K562 (cell line): ENCODE data around the gene LINGO3. TPM values are rescaled to one million over a fixed set of nuclear protein-coding genes. Genes with fewer than 3 reads are reported as not detected.
A peak's percentile ranks its signal among the peaks of the same experiment; 100 is the strongest.

Experiments
- CHD1 ChIP-seq: fragments of 200-600 bp; sonication (generic); IDR thresholded peaks from one replicate; pipeline ENCODE4 v1.6.1; 2012; ENCODE audit warnings: mild to moderate bottlenecking, moderate library complexity, low read length, inconsistent platforms
- PTTG1 ChIP-seq: fragments of 450-650 bp; IDR thresholded peaks from 2 replicates; pipeline ENCODE4 v1.6.1; 2016; ENCODE audit warnings: low read depth, mild to moderate bottlenecking, missing genetic modification characterization, missing compliant biosample characterization
- SLC30A9 ChIP-seq: fragments of 250-450 bp; sonication (Bioruptor Pico); IDR thresholded peaks from 2 replicates; pipeline ENCODE4 v1.8.0; 2022; ENCODE audit warnings: mild to moderate bottlenecking, moderate library complexity
- SOX6 ChIP-seq: fragments of 450-650 bp; IDR thresholded peaks from 2 replicates; pipeline ENCODE4 v1.6.1; 2014; ENCODE audit warnings: mild to moderate bottlenecking
- SPI1 ChIP-seq: IDR thresholded peaks from 2 replicates; pipeline ENCODE4 v1.6.1; 2011; ENCODE audit warnings: low read depth, low read length, control low read depth, borderline replicate concordance
- SREBF2 ChIP-seq: sonication (generic); formaldehyde crosslinking; IDR thresholded peaks from 2 replicates; pipeline ENCODE4 v1.4.0; 2020; ENCODE audit warnings: mild to moderate bottlenecking, missing genetic modification reagents
- ZNF274 ChIP-seq: IDR thresholded peaks from 2 replicates; pipeline ENCODE4 v1.6.1; 2011; ENCODE audit warnings: low read depth, mild to moderate bottlenecking, low read length, moderate library complexity, borderline replicate concordance
- ZNF41 ChIP-seq: fragments of 250-450 bp; sonication (Bioruptor Pico); conservative IDR thresholded peaks from 2 replicates; pipeline ENCODE4 v1.4.0; 2020; ENCODE audit warnings: mild to moderate bottlenecking
- ZNF445 ChIP-seq: fragments of 250-450 bp; sonication (Bioruptor Pico); IDR thresholded peaks from 2 replicates; pipeline ENCODE4 v1.4.0; 2020; ENCODE audit warnings: low read depth, mild to moderate bottlenecking, moderate library complexity
- ZNF695 ChIP-seq: fragments of 450-650 bp; formaldehyde crosslinking; IDR thresholded peaks from 2 replicates; pipeline ENCODE4 v1.4.0; 2020; ENCODE audit warnings: mild to moderate bottlenecking, moderate library complexity
- ZNF766 ChIP-seq: fragments of 200-800 bp; sonication (Bioruptor generic); conservative IDR thresholded peaks from 2 replicates; pipeline ENCODE4 v1.6.1; 2016; ENCODE audit warnings: missing genetic modification characterization, missing compliant biosample characterization
- polyA plus RNA-seq, 8 experiments: library from polyadenylated mRNA; depleted of rRNA in 4 of 8; stranded (reverse) in 5 of 8; unstranded in 3 of 8; fragments of >200 nt; fragmentation: Nextera tagmentation in 2 of 8; fragmentation: Illumina TruSeq in 1 of 8; extraction: Ambion mirVana in 2 of 8; extraction: Trizol in 1 of 8; gene quantifications; 2 replicates each; pipeline versions ENCODE4 v1.2.1 to v1.2.3, GENCODE V29; 2011 to 2014; ENCODE audit warnings: inconsistent platforms in 1 of 8, missing spikeins in 1 of 8
- total RNA-seq, 7 experiments: library from RNA; depleted of rRNA in 6 of 7; stranded (reverse); fragments of >200 nt in 6 of 7; fragmentation: Illumina TruSeq in 2 of 7; extraction: Trizol in 2 of 7; gene quantifications; 2 replicates each; pipeline versions ENCODE4 v1.2.1 to v1.2.3, GENCODE V29; 2011 to 2021; ENCODE audit warnings: low replicate concordance in 1 of 7
- TF ChIP-seq, protein P1 (sequence below), 3 experiments: fragments of 200-800 bp in 1 of 3; sonication (Bioruptor generic) in 1 of 3; sonication (generic) in 1 of 3; formaldehyde crosslinking in 1 of 3; IDR thresholded peaks; 2 replicates each; pipeline versions ENCODE4 v1.6.1 to v1.8.0; 2016 to 2022; ENCODE audit warnings: mild to moderate bottlenecking in 2 of 3, missing compliant biosample characterization in 2 of 3, missing genetic modification characterization in 2 of 3, missing genetic modification reagents in 1 of 3
- TF ChIP-seq, protein P2 (sequence below): fragments of 450-650 bp; IDR thresholded peaks from 2 replicates; pipeline ENCODE4 v1.7.0; 2016; ENCODE audit warnings: borderline replicate concordance
- TF ChIP-seq, protein P3 (sequence below): sonication (generic); formaldehyde crosslinking; IDR thresholded peaks from 2 replicates; pipeline ENCODE4 v1.9.0; 2022; ENCODE audit warnings: mild to moderate bottlenecking, missing genetic modification reagents
- TF ChIP-seq, protein P4 (sequence below): fragments of 150-350 bp; IDR thresholded peaks from 2 replicates; pipeline ENCODE4 v1.6.1; 2014; ENCODE audit warnings: low read depth, mild to moderate bottlenecking, low read length, borderline replicate concordance
- TF ChIP-seq, protein P5 (sequence below): fragments of 250-450 bp; sonication (Bioruptor Pico); IDR thresholded peaks from 2 replicates; pipeline ENCODE4 v1.6.1; 2021; ENCODE audit warnings: mild to moderate bottlenecking
- TF ChIP-seq, protein P6 (sequence below), 2 experiments: fragments of 450-650 bp in 1 of 2; sonication (generic) in 1 of 2; formaldehyde crosslinking in 1 of 2; IDR thresholded peaks in 1 of 2; conservative IDR thresholded peaks in 1 of 2; 2 replicates each; pipeline versions ENCODE4 v1.6.1 to v1.8.1; 2016 to 2023; ENCODE audit warnings: mild to moderate bottlenecking in 2 of 2, moderate library complexity in 2 of 2, inconsistent platforms in 1 of 2, missing genetic modification reagents in 1 of 2

LINGO3 gene
- total and polyA plus RNA-seq, 9 of the 15 experiments (the other 6 are each of a cell fraction or from before 2014, with no cell fraction given): 0.03 to 0.05 (median 0.03) TPM; not detected in 6

DNA sequence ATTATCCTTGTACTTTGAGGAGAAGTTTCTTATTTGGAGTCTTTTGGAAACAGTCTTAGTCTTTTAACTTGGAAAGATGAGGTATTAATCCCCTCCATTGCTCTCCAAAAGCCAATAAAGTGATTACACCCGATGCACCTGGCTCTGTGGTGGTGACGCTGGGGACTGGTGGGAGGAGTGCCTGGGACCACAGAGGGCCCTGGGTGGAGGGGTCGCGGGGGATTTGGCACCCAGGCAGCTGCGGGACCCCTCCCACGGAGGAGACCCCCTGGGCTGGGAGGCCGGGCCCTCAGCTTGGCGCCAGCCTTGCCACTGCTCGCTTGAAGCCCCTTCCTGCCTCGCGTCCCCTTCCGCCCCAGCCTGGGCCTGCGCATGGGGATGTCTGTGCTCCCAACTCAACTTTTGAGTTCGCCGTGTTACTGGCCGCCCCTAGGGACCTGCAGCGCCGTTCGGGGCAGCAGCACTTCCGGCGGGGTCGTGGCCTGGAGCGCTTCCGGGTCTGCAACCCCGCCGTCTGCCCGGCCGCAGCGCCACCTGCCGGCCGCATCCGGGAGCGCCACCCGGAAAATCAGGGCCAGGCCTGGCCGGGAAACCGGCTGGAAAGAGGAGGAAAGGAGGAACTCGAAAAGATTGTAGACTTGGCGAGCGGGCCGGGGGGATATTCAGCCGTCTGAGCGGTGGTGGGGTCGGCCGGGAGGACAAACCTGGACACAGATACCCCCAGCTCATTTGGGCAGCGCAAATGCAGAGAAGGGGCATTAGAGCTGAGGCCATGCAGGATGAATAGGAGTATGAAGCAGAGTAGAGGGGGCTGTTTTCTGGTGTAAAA, 34.4 kb downstream of the LINGO3 start (continued):
- no peak for TF ChIP-seq PTTG1 (tag)
- no peak for TF ChIP-seq CHD1
- TF ChIP-seq ZNF766 (CRISPR knock-in tag): 0 out of 2 replicates have a peak, but pooled peaks have one; percentile 43
- TF ChIP-seq SPI1: peak; percentile 34; the same call in 1 of the 2 replicates
- no peak for TF ChIP-seq SREBF2 (CRISPR knock-in tag)
- TF ChIP-seq ZNF41 (CRISPR knock-in tag): no peak
- TF ChIP-seq, protein P1, sequence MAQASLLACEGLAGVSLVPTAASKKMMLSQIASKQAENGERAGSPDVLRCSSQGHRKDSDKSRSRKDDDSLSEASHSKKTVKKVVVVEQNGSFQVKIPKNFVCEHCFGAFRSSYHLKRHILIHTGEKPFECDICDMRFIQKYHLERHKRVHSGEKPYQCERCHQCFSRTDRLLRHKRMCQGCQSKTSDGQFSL (CRISPR knock-in tag; IDR thresholded peaks at IDR 0.05): no peak
- TF ChIP-seq, protein P1 (tag; IDR thresholded peaks at IDR 0.05): no peak
- TF ChIP-seq, protein P2, sequence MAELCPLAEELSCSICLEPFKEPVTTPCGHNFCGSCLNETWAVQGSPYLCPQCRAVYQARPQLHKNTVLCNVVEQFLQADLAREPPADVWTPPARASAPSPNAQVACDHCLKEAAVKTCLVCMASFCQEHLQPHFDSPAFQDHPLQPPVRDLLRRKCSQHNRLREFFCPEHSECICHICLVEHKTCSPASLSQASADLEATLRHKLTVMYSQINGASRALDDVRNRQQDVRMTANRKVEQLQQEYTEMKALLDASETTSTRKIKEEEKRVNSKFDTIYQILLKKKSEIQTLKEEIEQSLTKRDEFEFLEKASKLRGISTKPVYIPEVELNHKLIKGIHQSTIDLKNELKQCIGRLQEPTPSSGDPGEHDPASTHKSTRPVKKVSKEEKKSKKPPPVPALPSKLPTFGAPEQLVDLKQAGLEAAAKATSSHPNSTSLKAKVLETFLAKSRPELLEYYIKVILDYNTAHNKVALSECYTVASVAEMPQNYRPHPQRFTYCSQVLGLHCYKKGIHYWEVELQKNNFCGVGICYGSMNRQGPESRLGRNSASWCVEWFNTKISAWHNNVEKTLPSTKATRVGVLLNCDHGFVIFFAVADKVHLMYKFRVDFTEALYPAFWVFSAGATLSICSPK: no peak
- no peak for TF ChIP-seq ZNF695 (CRISPR knock-in tag)
- peak; percentile 58 for TF ChIP-seq SOX6
- TF ChIP-seq, protein P3, sequence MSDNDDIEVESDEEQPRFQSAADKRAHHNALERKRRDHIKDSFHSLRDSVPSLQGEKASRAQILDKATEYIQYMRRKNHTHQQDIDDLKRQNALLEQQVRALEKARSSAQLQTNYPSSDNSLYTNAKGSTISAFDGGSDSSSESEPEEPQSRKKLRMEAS: peak; percentile 76
- TF ChIP-seq, protein P4, sequence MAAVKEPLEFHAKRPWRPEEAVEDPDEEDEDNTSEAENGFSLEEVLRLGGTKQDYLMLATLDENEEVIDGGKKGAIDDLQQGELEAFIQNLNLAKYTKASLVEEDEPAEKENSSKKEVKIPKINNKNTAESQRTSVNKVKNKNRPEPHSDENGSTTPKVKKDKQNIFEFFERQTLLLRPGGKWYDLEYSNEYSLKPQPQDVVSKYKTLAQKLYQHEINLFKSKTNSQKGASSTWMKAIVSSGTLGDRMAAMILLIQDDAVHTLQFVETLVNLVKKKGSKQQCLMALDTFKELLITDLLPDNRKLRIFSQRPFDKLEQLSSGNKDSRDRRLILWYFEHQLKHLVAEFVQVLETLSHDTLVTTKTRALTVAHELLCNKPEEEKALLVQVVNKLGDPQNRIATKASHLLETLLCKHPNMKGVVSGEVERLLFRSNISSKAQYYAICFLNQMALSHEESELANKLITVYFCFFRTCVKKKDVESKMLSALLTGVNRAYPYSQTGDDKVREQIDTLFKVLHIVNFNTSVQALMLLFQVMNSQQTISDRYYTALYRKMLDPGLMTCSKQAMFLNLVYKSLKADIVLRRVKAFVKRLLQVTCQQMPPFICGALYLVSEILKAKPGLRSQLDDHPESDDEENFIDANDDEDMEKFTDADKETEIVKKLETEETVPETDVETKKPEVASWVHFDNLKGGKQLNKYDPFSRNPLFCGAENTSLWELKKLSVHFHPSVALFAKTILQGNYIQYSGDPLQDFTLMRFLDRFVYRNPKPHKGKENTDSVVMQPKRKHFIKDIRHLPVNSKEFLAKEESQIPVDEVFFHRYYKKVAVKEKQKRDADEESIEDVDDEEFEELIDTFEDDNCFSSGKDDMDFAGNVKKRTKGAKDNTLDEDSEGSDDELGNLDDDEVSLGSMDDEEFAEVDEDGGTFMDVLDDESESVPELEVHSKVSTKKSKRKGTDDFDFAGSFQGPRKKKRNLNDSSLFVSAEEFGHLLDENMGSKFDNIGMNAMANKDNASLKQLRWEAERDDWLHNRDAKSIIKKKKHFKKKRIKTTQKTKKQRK: no peak
- TF ChIP-seq, protein P5, sequence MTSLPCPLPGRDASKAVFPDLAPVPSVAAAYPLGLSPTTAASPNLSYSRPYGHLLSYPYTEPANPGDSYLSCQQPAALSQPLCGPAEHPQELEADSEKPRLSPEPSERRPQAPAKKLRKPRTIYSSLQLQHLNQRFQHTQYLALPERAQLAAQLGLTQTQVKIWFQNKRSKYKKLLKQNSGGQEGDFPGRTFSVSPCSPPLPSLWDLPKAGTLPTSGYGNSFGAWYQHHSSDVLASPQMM: no peak
- TF ChIP-seq ZNF445: no peak
- no peak for TF ChIP-seq ZNF274
- TF ChIP-seq SLC30A9 (CRISPR knock-in tag): no peak
- TF ChIP-seq, protein P6, sequence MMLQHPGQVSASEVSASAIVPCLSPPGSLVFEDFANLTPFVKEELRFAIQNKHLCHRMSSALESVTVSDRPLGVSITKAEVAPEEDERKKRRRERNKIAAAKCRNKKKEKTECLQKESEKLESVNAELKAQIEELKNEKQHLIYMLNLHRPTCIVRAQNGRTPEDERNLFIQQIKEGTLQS (IDR thresholded peaks at IDR 0.05): no peak
- TF ChIP-seq, protein P6 (CRISPR knock-in tag; conservative IDR thresholded peaks at IDR 0.05): 0 out of 2 replicates have a peak, but pooled peaks have one; percentile 42
